GM06990 (cell line): ENCODE data around the gene PTPRH.

Experiments
- DNase-seq: peaks from one replicate; pipeline ENCODE4 v3.0.0-alpha.2; 2011; ENCODE audit not compliant: insufficient read length; ENCODE audit errors: extremely low read depth
- H3K27me3 ChIP-seq: replicated peaks from 2 replicates; pipeline ENCODE4 v1.6.0; 2011; ENCODE audit warnings: low read length; ENCODE audit not compliant: control insufficient read depth, insufficient read depth
- H3K36me3 ChIP-seq: 2 replicates; pipeline ENCODE4 v1.5.1; 2011; ENCODE audit warnings: low read length; ENCODE audit not compliant: control insufficient read depth, insufficient read depth
- H3K4me3 ChIP-seq: replicated peaks from 2 replicates; pipeline ENCODE4 v1.5.1; 2011; ENCODE audit warnings: low read depth, mild to moderate bottlenecking, control low read depth, low read length
- TF ChIP-seq, protein P1 (sequence below): IDR thresholded peaks from 2 replicates; pipeline ENCODE4 v1.5.1; 2011; ENCODE audit warnings: low read length, control low read depth, mild to moderate bottlenecking, inconsistent platforms; ENCODE audit not compliant: insufficient read depth, poor library complexity, severe bottlenecking

Gene PTPRH

DNA sequence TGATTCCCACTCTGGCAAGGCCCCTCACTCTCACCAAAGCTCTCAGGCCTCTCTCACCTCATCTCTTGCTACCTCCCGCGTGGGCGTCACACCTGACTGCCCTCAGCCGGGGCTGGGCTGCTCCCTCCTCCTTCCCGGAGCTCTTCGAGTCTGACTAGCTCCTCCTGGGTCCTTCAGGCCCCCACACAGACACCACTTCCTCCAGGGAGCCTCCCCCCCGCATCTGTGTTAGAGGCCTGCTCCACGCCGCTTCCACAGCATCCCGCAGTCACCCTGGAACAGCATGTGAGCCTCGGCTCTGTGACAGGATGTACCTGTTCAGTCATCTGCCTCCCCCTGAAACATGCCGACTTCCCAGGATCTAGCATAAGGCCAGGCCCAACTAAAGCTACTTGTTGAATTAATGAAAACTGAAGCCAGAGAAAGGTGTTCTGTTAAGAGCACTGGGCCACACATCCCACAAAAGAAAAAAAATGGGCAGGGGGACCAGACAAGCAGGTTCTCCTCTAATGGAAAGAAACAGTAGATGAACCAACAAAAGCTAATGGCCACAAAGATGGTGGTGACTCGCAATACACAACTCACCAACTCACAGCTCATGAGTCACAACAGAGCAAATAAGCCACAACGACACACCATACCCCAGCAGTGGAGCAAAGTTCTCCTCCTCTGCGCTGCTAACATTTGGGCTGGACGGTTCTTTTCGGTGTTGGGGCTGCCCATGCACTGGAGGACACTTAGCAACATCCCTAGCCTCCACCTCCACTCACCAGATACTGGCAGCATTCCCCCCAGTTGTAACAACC lies 46.5 kb upstream of the PTPRH start:
- H3K27me3 ChIP-seq = no peaks in the 10 kb centered on the region
- H3K36me3 ChIP-seq = no peaks in the 10 kb centered on the region; the same call in 1 of the 2 replicates
- peak; percentile 80 for DNase-seq
- TF ChIP-seq, protein P1, sequence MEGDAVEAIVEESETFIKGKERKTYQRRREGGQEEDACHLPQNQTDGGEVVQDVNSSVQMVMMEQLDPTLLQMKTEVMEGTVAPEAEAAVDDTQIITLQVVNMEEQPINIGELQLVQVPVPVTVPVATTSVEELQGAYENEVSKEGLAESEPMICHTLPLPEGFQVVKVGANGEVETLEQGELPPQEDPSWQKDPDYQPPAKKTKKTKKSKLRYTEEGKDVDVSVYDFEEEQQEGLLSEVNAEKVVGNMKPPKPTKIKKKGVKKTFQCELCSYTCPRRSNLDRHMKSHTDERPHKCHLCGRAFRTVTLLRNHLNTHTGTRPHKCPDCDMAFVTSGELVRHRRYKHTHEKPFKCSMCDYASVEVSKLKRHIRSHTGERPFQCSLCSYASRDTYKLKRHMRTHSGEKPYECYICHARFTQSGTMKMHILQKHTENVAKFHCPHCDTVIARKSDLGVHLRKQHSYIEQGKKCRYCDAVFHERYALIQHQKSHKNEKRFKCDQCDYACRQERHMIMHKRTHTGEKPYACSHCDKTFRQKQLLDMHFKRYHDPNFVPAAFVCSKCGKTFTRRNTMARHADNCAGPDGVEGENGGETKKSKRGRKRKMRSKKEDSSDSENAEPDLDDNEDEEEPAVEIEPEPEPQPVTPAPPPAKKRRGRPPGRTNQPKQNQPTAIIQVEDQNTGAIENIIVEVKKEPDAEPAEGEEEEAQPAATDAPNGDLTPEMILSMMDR = no peak
- H3K4me3 ChIP-seq = peak overlapping the region; percentile 86

DNA sequence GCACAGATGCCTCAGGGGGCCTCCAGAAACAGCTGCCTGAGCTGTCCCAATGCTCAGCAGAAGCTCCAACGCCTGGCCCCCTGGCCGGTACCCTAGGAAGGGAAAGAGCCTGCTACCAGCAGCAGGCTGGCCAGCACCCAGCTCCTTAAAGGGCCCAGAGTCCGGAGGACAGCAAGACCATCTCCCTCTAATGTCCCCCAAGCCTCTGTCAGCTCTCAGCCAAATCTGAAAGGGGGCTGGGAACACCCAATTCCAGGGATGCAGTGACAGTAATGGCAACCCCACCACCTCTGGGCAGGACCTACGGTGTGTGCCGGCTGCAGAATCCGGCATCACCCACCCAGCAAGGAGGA lies 45.3 kb upstream of the PTPRH start:
- peaks cover 4% of the 10 kb centered on the region; the same call in 1 of the 2 replicates for H3K36me3 ChIP-seq
- no peaks in the 10 kb centered on the region for H3K27me3 ChIP-seq

GRCh38 chr19:55253842-55254624 lies 44.7 kb upstream of the PTPRH start:
- DNase-seq = peak; percentile 87
- peak overlapping the region; percentile 86 for H3K4me3 ChIP-seq
- H3K36me3 ChIP-seq = peaks cover 4% of the 10 kb centered on the region; the same call in 1 of the 2 replicates

More for the DNA sequence above, 45.3 kb upstream of the PTPRH start:
- H3K4me3 ChIP-seq = peak overlapping the region; percentile 86
- no peak for DNase-seq
- TF ChIP-seq, protein P1 = no peak

DNA sequence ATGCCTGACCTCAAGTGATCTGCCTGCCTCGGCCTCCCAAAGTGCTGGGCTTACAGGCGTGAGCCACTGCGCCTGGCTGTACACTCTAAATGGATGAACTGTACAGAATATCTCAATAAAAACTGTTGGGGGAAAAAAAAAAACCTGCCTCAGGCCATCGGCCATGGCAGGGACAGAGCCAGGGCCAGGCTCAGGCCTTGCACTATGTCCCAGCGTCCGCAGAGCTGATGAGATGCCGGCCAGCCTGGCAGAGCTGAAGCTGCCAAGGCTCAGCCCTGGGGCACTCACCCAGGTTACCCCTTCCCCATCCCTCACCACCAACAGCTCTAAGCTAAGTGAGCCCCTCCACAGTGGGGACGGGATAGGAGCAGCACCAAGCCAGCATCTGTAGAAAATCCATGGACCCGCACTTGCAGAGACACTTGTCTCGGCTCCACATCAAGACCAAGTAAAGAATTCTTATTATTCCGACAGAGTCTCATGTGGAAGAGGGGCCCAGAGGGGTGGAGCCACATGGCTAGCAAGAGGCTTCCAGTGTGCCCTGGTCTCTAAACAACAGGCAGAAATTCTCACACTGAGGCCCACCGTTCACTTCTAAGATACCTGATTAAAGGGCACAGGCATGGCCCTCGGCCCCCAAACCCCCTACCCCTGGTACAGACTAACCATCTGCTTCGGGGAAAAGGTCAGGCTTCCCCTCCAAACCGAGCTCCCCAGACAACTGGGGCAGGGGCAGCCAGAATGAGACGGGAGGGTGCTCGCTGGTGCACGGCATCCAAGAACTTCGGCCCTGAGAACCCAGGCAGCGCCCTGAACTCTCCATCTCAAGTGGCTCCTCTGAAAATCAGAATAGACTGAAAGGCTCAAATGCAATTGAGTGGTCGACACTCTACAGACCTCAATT lies 43.7 kb upstream of the PTPRH start:
- Histone ChIP-seq H3K27me3 (no peaks in the 10 kb centered on the region), H3K4me3 (peak overlapping the region; percentile 86), H3K36me3 (peaks cover 11% of the 10 kb centered on the region)
- DNase-seq = no peak
- TF ChIP-seq, protein P1 = no peak

More at GRCh38 chr19:55253842-55254624, 44.7 kb upstream of the PTPRH start:
- TF ChIP-seq, protein P1 = no peak
- H3K27me3 ChIP-seq = no peaks in the 10 kb centered on the region

DNA sequence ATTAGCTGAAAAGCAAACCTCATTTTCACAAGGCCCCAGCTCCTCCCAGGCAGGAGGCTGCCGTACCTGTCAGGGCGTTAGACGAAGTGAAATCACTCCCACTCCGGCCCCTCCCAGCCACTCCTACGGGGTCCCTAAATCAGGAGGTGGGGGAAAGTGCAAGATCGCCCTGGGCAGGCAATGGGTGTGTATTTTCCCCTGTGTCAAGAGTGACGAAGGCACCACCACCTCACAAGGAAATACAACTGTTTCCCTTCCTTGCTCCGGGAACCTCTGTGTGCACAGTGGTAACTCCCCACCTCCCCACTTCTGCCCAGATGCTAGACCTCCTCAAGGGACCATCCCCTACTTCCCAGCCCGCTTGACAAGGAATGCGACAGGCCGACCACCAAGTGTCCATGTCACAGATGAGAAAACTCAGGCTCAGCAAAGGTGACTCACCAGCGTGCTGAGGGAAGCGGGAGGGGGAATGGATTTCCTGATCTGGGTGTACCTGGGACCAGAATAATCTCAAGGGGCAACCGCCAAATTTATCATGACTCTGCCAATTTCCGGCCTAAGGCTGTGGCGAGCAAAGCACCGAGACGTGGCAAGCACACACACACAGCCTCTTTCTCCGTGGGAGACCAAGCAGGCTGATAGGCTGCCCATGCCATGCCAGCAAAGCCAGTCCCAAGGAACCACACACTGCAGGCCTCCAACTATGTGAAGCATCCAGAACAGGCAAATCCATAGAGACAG lies 42.2 kb upstream of the PTPRH start:
- H3K27me3 ChIP-seq = no peaks in the 10 kb centered on the region
- H3K36me3 ChIP-seq = peaks cover 22% of the 10 kb centered on the region
- peak overlapping the region; percentile 16 for H3K4me3 ChIP-seq
- TF ChIP-seq, protein P1 = no peak
- DNase-seq = no peak
